HG03196 (cell line): Measurements from ENCODE around the gene HDAC4.
"Not testable (repeated sequence)": the region's sequence is repeated elsewhere in the genome, so short reads cannot be mapped to it uniquely, and the experiment has no call there.

Experiments
- ATAC-seq: cut with Tn5 transposase; IDR thresholded peaks from one replicate; pipeline ENCODE4 v1.9.1; 2021; ENCODE audit not compliant: unreplicated experiment

HDAC4 gene

GRCh38 chr2:239180526-239181073 lies 220.2 kb downstream of the HDAC4 start:
- no peak for ATAC-seq

DNA sequence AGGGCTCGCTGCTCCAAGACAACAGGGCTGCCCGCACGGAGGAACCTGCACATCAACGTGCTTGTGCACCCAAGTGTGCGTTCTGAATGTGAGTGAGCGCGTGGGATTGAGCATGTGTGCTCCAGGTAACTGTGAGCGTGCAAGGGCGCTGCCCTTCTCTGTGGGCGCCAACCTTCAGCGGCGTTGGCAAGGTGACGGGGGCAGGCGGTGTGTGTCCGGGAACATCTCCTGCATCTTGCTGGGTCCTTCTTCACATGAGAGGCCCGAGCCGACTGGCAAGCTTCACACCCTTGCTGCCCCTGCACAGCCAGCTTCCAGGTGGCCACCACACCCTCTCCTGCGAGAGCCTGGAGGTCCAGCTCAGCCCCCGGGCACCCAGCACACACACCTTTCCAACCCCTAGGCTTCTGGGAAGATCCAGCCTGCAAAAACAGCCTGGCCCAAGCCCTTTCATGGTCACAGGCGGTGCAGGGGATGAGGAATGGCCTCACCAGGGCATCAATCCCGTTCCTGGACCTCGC lies 220.9 kb downstream of the HDAC4 start:
- ATAC-seq = no peak

DNA sequence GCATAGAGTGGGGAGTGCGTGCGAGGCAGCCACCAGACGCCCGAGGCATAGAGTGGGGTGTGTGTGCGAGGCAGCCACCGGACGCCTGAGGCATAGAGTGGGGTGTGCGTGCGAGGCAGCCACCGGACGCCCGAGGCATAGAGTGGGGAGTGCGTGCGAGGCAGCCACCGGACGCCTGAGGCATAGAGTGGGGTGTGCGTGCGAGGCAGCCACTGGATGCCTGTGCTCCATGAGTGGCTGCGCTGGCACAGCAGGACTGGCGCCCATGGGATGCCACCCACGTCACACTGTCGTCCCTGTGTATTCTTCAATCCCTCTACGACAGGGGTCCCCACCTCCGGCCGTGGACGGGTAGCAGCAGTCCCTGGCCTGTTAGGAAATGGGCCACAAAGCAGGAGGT lies 221.9 kb downstream of the HDAC4 start:
- no peak for ATAC-seq

DNA sequence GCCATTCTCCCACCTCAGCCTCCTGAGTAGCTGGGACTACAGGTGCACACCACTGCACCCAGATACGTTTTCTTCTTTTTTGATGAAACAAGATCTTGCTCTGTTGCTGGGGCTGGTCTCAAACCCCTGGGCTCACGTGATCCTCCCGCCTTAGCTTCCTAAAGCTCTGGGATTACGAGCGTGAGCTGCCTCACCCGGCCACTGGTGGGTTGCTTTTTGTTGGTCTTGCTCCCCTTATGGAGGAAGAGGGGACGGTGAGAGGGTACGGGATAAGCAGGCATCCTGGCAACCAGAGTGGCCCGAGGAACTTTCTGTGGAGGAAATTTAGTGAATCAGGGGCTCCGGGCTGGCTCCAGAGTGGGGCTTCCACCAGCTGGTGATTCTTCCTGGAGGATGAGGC lies 222.3 kb downstream of the HDAC4 start:
- no peak for ATAC-seq

- ATAC-seq = no peak
Measured at GRCh38 chr2:239177908-239178307, 222.9 kb downstream of the HDAC4 start.

DNA sequence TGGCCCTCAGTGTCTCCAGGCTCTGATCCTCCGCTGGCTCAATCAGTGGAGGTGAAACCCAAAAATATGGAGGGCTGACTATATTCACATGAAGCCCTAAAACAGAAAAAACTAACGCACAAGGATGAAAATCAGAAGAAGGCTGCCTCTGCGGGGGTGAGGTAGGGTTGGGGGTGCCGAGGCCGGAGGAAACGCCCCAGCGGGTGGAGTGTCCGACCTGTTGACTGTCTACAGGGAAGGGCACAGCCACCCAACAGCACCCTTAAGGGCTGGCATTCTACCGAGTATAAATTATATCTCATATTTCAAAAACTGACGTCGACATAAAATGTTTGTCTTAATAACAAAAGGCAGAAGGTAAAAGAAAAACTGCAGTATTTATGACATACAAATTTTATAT lies 223.5 kb downstream of the HDAC4 start:
- no peak for ATAC-seq

DNA sequence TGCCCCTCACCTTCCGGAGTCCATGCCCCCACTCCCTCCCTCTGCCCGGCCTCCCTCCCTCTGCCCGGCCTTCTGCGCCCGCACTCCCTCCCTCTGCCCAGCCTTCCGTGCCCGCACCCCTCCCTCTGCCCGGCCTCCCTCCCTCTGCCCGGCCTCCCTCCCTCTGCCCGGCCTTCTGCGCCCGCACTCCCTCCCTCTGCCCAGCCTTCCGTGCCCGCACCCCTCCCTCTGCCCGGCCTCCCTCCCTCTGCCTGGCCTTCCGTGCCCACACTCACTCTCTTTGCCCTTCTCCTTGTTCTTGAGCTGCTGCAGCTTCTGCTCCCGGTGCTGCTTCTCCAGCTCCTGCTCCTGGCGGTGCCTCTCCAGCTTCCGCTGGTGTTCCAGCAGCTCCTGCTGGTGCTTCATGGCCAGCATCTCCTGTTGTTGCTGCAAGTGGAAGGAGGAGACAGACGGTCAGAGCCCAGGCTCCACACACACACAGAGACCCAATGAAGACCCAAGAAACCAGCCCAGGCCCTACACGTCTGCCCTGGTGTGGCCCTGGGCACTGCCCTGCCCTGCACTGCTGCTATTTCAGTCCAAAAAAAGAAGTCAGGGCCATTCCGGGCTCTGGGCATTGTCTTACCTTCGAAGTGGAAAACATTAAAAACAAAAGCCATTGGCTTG lies 224.5 kb downstream of the HDAC4 start:
- ATAC-seq = not testable (repeated sequence)

- ATAC-seq = no peak
Measured at GRCh38 chr2:239175181-239175580, 225.6 kb downstream of the HDAC4 start.

DNA sequence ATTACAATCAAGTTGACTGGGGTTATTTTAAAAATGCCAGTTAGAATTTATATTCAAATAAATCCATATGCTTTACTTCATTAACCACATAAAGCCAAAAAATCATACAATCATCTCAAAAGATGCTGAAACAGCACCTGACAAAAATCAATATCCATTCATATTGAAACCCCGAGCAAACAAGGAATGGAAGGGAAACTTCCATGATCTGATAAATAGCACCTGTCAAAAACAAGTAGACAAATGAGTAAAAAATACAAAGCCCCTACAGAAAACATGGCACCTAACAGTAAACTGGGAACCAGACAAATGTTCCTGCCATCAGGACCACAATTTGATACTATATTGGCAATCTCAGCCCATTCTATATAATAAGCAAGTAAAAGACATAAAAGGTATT lies 227.5 kb downstream of the HDAC4 start:
- ATAC-seq = no peak

- ATAC-seq = no peak
Measured at GRCh38 chr2:239171643-239172042, 229.2 kb downstream of the HDAC4 start.

DNA sequence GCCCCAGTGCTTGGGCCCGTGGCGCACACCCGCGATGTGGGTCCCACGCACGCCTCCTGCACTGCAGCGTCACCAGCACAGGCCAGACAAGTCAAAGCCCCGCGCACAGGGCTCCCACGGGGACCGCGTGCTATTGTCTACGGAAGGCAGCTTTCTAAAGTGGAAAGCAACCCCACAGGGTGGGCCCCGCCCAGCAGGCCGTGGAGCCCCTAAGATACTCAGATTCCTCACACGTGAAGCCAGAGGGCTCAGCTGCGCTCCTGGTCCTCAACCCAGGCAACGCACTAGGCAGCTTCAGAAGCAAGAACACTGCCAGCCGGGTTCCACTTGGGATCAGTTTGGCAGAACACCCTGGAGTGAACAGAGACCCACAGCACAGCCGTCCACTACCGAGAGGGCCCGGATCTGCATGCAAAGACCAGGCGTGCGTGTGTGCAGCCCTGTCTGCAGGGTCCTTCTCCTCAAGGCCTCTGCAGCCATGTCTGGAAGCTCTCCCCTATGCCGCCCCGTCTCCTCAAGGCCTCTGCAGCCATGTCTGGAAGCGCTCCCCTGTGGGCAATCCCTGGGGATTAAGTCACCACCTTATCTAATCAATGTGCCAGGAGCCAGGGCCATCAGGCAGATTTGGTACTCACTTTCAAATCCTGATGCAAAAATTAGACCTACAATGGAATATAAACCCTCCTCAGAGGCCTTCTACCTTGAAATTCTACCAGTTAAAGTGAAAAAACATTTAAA lies 231.3 kb downstream of the HDAC4 start:
- no peak for ATAC-seq

DNA sequence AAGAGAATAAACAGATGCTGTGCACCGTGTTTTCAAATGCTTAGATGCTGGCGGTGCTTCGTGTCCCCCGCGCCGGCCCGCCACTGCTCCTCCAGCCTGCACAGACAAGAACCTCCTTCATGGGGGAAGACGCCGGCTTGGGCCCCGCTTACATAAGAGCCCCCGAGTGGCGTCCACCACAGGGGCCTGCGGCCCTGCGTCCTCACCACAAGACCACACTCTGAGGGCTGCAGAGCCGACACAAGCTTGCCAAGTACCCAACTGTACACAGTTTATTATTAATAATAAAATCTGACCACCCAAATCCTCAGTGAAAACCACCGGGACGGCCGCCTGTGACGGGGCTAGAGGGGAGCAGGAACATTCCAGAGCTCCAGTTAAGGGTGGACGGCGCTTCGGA lies 232.2 kb downstream of the HDAC4 start:
- no peak for ATAC-seq

DNA sequence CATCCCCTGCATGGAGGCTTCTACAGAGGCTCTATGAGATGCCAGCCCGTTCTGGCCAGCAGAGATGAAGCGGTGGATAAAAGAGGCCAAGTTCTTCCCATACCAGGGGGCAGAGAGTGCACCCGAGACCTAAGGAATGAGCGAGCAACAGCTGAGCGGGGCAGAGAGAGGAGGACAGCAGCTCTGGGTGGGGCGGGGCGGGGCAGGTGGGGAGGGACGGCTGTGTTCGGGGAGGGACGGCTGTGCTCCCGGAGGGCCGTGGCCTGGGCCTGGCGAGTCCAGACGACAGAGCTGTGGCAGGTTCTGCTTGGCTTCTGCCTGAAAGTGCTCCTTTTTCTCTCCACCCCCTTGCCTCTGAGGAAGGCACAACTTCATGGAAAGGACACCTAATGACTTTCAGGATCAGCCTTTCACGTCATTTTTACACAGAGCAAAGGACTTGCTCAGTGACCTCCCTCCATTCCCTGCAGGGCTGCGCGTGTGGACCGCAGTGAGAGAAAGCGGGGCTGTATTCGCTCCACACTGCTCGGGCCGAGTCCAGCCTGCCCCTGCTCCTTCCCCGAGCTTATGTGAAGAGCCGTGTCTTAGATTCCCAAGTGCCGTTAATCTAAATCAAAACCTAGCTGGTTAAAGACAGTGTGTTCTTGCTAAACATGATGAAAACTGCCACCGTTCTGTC lies 232.9 kb downstream of the HDAC4 start:
- no peak for ATAC-seq

GRCh38 chr2:239167011-239167673 lies 233.7 kb downstream of the HDAC4 start:
- no peak for ATAC-seq

DNA sequence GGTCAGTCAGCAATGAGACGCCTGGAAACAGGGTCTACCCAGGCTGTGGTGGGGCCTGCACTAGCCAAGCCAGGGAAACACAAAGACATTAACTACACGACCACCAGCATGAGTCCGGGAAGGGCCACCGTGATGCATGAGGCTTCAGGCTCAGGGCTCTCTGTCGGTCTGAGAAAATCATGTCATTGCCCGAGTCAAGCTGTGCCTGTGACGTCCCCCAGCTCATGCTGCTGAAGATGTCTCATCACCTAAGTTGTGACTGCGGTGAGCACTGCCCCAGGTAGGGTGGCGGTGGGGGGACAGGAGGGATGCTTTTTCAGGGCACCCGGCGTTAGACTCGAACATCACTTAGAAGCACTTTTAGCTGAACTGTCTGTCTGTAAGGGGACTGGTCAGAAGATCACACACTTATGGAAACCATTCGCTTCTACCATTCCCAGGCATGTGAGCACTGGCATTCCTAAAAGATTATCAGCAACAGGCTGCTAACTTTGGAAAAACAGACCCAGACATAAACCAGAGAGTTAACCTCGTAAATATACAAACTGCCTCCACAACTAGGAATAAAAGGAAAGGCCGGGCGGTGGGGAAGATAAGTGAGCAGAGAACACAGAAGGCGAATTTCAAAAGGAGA lies 234.5 kb downstream of the HDAC4 start:
- ATAC-seq = no peak

- no peak for ATAC-seq
Measured at GRCh38 chr2:239165206-239165831, 235.5 kb downstream of the HDAC4 start.

DNA sequence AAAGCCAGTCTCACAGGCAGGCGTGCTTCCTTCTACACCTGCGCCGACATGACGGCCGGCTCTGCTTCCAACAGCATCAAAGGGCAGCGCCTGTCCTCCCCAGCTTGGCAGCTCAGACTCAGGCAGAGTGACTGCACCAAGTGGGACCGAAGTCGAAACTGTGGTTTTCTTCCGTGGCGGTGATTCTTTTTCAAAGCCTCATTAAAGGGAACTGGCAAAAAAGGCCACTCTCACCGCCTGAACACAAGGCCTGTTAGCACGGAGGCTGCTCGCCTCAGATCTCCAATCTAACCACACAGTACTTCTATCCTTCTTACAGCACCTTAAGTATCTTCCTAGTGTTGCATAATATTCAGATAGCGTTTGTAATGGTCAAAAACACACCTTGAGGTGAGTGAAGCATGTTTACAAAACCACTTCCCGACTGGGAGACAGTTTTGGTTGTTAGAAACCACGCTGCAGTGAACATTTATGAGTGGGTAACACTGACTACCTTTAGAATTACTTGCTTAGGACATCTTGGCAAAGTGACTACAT lies 236.4 kb downstream of the HDAC4 start:
- no peak for ATAC-seq

GRCh38 chr2:239163688-239164334 lies 237.0 kb downstream of the HDAC4 start:
- ATAC-seq = no peak

DNA sequence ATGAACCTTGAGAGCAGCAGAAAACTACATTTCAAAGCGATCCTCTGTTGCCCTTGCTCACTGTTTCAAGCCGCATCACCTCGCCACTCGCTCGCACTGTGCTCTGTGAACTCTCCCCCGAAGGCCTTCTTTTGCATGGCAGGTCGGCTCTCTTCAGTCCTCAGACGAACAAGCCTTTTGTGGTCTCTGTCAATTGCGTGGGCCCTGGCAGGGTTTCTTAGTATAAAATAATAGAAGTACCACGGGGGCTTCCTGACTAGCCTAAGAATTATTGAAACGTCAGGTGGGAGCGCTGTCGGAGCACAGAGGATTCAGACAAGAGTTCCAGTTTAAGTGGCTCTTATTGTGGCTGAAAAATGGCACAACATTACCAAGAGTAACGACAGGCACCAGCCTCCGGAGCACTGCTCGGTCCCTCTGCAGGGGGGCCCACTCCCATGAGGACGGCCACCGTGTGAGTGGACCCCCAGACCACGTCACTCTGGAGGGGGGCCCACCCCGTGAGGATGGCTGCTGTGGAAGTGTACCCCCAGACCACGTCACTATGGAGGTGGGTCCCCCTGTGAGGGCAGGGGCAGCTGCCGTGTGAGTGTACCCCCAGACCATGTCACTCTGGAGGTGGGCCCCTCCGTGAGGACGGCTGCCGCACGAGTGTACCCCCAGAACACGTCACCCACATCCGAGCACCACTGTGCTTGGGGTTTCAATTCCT lies 237.7 kb downstream of the HDAC4 start:
- ATAC-seq = no peak
